DMS114 treated with DMSO at 0.1 percent for 48 hours (cell line): ENCODE results near the gene ZDHHC19.

Source experiments
- DNase-seq: peaks from one replicate; lab custom pipeline; 2025; ENCODE audit not compliant: unreplicated experiment; lab: John Stamatoyannopoulos, UW

ZDHHC19 gene

DNA sequence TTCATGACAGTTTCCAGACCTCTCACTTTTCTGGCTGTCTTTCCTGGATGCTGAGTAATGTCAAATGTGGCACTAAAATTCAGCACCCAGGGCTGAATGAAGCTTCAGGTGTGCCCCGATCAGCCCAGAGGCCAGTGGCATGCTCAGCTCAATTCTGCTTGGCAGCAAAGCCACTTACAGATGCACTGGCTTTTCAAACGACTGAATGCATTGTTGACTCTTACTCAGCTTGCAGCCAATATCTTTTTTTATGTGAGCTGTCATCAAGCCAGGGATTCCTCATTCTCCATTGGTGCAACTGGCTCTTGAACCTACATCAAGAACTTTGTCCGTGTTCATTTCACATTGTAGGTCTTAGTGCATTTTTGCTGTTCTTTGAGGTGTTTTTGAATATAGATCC lies 60.7 kb downstream of the ZDHHC19 start:
- DNase-seq = no peak

- no peak for DNase-seq
Observed at GRCh38 chr3:196149831-196150301, 61.3 kb downstream of the ZDHHC19 start.

DNA sequence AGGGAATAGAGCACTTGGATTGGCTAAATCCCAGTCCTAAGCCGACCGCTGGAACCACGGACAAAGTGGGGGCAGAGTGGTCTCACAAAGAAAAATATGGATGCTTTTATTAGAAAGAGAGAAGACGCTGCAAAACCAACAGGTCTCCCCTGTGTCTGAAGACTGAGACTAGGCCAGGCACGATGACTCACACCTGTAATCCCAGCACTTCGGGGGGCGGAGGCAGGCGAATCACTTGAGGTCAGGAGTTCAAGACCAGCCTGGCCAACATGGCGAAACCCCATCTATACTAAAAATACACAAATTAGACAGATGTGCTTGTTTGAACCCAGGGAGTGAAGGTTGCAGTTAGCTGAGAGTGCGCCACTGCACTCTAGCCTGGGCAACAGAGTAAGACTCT lies 61.8 kb downstream of the ZDHHC19 start:
- DNase-seq = no peak
